ENCODE results near the gene RHPN2.

RHPN2 gene

GRCh38 chr19:32930567-32930966, 134.1 kb downstream of the RHPN2 start:
- H3K27ac ChIP-seq (ENCODE audit: low read depth, low read length) = no peak overlapping the region
- H3K9me3 ChIP-seq (ENCODE audit: control insufficient read depth, insufficient read depth, low read length) = peaks cover 2% of the 10 kb centered on the region; the same call in 1 of the 2 replicates
- no peak overlapping the region for H3K4me3 ChIP-seq (ENCODE audit: low read depth, low read length)
- no peaks in the 10 kb centered on the region for H3K27me3 ChIP-seq (ENCODE audit: control insufficient read depth, insufficient read depth, low read length)
- peaks cover 17% of the 10 kb centered on the region; the same call in 1 of the 2 replicates for H3K36me3 ChIP-seq (ENCODE audit: control insufficient read depth, insufficient read depth, low read length)
- no peaks in the 10 kb centered on the region for H3K4me1 ChIP-seq (ENCODE audit: control insufficient read depth, insufficient read depth, low read length)
- no peak overlapping the region for H3K9ac ChIP-seq (ENCODE audit: low read depth, low read length)

GRCh38 chr19:32928806-32929205, 135.9 kb downstream of the RHPN2 start:
- H3K4me3 ChIP-seq (ENCODE audit: low read depth, low read length) = no peak overlapping the region
- H3K9me3 ChIP-seq (ENCODE audit: control insufficient read depth, insufficient read depth, low read length) = peaks cover 2% of the 10 kb centered on the region; the same call in 1 of the 2 replicates
- H3K27me3 ChIP-seq (ENCODE audit: control insufficient read depth, insufficient read depth, low read length) = no peaks in the 10 kb centered on the region
- H3K36me3 ChIP-seq (ENCODE audit: control insufficient read depth, insufficient read depth, low read length) = peaks cover 26% of the 10 kb centered on the region
- H3K4me1 ChIP-seq (ENCODE audit: control insufficient read depth, insufficient read depth, low read length) = no peaks in the 10 kb centered on the region
- no peak overlapping the region for H3K27ac ChIP-seq (ENCODE audit: low read depth, low read length)
- no peak overlapping the region for H3K9ac ChIP-seq (ENCODE audit: low read depth, low read length)
